Chondrocyte (in vitro differentiated cells): Measurements from ENCODE around the gene CBY1. TPM values are rescaled to one million over a fixed set of nuclear protein-coding genes. Genes with fewer than 3 reads are reported as not detected.
A peak's percentile ranks its signal among the peaks of the same experiment; 100 is the strongest.

Experiments used
- DNase-seq: peaks from one replicate; pipeline ENCODE4 v3.0.0; 2021; ENCODE audit warnings: mixed read lengths, low spot score
- H3K27ac Mint-ChIP-seq: one replicate; pipeline ENCODE4 v1.8.0; 2021; ENCODE audit warnings: mild to moderate bottlenecking, moderate library complexity, mixed read lengths; ENCODE audit not compliant: unreplicated experiment
- H3K27me3 Mint-ChIP-seq: 2 replicates; pipeline ENCODE4 v1.8.0; 2021; ENCODE audit warnings: low read depth, mixed read lengths
- H3K36me3 Mint-ChIP-seq: 2 replicates; pipeline ENCODE4 v1.8.0; 2021; ENCODE audit warnings: low read depth, mixed read lengths
- H3K4me1 Mint-ChIP-seq: 2 replicates; pipeline ENCODE4 v1.8.0; 2021; ENCODE audit warnings: low read depth, mild to moderate bottlenecking, mixed read lengths
- H3K4me3 Mint-ChIP-seq: one replicate; pipeline ENCODE4 v1.8.0; 2021; ENCODE audit warnings: mild to moderate bottlenecking, moderate library complexity, mixed read lengths; ENCODE audit not compliant: unreplicated experiment
- H3K9me3 Mint-ChIP-seq: 2 replicates; pipeline ENCODE4 v1.8.0; 2021; ENCODE audit warnings: low read depth, mixed read lengths
- total RNA-seq: library from RNA; stranded (reverse); gene quantifications from 3 replicates; pipeline ENCODE4 v1.2.1, GENCODE V29; 2021
- TF ChIP-seq, protein P1 (sequence below): fragments of 200-600 bp; sonication (generic); IDR thresholded peaks from 2 replicates; pipeline ENCODE4 v1.5.0; 2021; ENCODE audit warnings: antibody characterized with exemption, mild to moderate bottlenecking, moderate library complexity

Gene CBY1
- total RNA-seq, 1 donor from 2014 or later: 29.9 TPM

DNA sequence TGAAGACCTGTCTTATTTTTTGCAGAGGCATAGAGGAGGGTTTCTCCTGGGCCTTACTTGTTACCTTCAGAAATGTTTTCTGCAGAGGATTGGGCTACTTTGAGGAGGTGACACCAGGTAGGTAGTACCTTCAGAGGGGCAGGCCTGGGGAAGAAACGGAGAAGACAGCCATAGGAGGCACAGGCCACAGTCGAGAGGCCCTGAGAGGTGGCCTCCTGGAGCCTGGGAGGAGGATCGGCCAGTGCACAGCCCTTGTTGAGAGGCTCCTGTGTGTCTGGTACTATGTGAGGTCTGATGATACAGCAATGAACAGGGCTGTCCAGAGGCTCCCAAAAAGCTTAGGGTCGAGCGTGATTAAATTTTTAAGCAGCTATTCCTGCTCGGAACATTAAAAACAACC is 60.8 kb downstream of the CBY1 start:
- Mint-ChIP-seq H3K4me1 (peaks cover 75% of the 10 kb centered on the region), H3K27me3 (no peaks in the 10 kb centered on the region), H3K27ac (peak overlapping the region; percentile 92), H3K36me3 (peaks cover 14% of the 10 kb centered on the region), H3K4me3 (no peak overlapping the region), H3K9me3 (no peaks in the 10 kb centered on the region)
- TF ChIP-seq, protein P1, sequence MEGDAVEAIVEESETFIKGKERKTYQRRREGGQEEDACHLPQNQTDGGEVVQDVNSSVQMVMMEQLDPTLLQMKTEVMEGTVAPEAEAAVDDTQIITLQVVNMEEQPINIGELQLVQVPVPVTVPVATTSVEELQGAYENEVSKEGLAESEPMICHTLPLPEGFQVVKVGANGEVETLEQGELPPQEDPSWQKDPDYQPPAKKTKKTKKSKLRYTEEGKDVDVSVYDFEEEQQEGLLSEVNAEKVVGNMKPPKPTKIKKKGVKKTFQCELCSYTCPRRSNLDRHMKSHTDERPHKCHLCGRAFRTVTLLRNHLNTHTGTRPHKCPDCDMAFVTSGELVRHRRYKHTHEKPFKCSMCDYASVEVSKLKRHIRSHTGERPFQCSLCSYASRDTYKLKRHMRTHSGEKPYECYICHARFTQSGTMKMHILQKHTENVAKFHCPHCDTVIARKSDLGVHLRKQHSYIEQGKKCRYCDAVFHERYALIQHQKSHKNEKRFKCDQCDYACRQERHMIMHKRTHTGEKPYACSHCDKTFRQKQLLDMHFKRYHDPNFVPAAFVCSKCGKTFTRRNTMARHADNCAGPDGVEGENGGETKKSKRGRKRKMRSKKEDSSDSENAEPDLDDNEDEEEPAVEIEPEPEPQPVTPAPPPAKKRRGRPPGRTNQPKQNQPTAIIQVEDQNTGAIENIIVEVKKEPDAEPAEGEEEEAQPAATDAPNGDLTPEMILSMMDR: no peak
- DNase-seq: no peak

GRCh38 chr22:38718414-38718813 is 62.0 kb downstream of the CBY1 start:
- H3K4me1 Mint-ChIP-seq: peaks cover 63% of the 10 kb centered on the region
- peaks cover 20% of the 10 kb centered on the region for H3K36me3 Mint-ChIP-seq
- no peak overlapping the region for H3K4me3 Mint-ChIP-seq
- no peak for DNase-seq
- H3K9me3 Mint-ChIP-seq: no peaks in the 10 kb centered on the region
- TF ChIP-seq, protein P1: peak; percentile 81
- peak overlapping the region; percentile 92 for H3K27ac Mint-ChIP-seq
- no peaks in the 10 kb centered on the region for H3K27me3 Mint-ChIP-seq

GRCh38 chr22:38719196-38719595 is 62.8 kb downstream of the CBY1 start:
- TF ChIP-seq, protein P1: no peak
- Mint-ChIP-seq H3K4me1 (peaks cover 58% of the 10 kb centered on the region), H3K27ac (peak overlapping the region; percentile 87), H3K36me3 (peaks cover 19% of the 10 kb centered on the region), H3K4me3 (peak overlapping the region; percentile 4), H3K27me3 (no peaks in the 10 kb centered on the region), H3K9me3 (no peaks in the 10 kb centered on the region)
- no peak for DNase-seq

GRCh38 chr22:38720350-38720749 is 63.9 kb downstream of the CBY1 start:
- Mint-ChIP-seq H3K4me1 (peaks cover 51% of the 10 kb centered on the region), H3K27me3 (no peaks in the 10 kb centered on the region), H3K9me3 (no peaks in the 10 kb centered on the region), H3K36me3 (peaks cover 29% of the 10 kb centered on the region), H3K27ac (peak overlapping the region; percentile 87), H3K4me3 (no peak overlapping the region)
- TF ChIP-seq, protein P1: no peak
- no peak for DNase-seq

- TF ChIP-seq, protein P1: no peak
- Mint-ChIP-seq H3K9me3 (no peaks in the 10 kb centered on the region), H3K27ac (no peak overlapping the region), H3K4me3 (no peak overlapping the region), H3K27me3 (no peaks in the 10 kb centered on the region), H3K36me3 (peaks cover 33% of the 10 kb centered on the region), H3K4me1 (peaks cover 48% of the 10 kb centered on the region)
- DNase-seq: no peak
Measured at GRCh38 chr22:38721551-38721950, 65.1 kb downstream of the CBY1 start.

Other genes starting within 250 kb of the CBY1 start
- 0.27 to 0.33 TPM (median 0.27 TPM) in 3 replicates for gene KCNJ4, start 201.4 kb upstream of the CBY1 start, total RNA-seq
- gene KDELR3, start 188.5 kb upstream of the CBY1 start, total RNA-seq: 127 to 137 TPM (median 134 TPM) in 3 replicates
- gene DDX17, start 150.3 kb upstream of the CBY1 start, total RNA-seq: 306 to 362 TPM (median 321 TPM) in 3 replicates
- gene DMC1, start 86.5 kb upstream of the CBY1 start, total RNA-seq: 0.51 to 1.2 TPM (median 0.82 TPM) in 3 replicates
- 1.5 to 5.4 TPM (median 1.8 TPM) in 3 replicates for gene FAM227A, start 246 bp upstream of the CBY1 start, total RNA-seq
- 44.8 to 54.1 TPM (median 47.7 TPM) in 3 replicates for gene TOMM22, start 25.3 kb downstream of the CBY1 start, total RNA-seq
- gene JOSD1, start 44.3 kb downstream of the CBY1 start, total RNA-seq: 80.3 to 87.0 TPM (median 85.7 TPM) in 3 replicates
- 37.7 to 58.6 TPM (median 43.3 TPM) in 3 replicates for gene GTPBP1, start 49.3 kb downstream of the CBY1 start, total RNA-seq
- 89.6 to 124 TPM (median 124 TPM) in 3 replicates for gene SUN2, start 99.4 kb downstream of the CBY1 start, total RNA-seq
- 10.8 to 14.3 TPM (median 11.8 TPM) in 3 replicates for gene DNAL4, start 137.5 kb downstream of the CBY1 start, total RNA-seq
- 23.4 to 37.5 TPM (median 35.0 TPM) in 3 replicates for gene NPTXR, start 187.4 kb downstream of the CBY1 start, total RNA-seq
- gene CBX6, start 215.6 kb downstream of the CBY1 start, total RNA-seq: 80.1 to 110 TPM (median 82.9 TPM) in 3 replicates